ENCODE results near the gene DSG1. TPM values are rescaled to one million over a fixed set of nuclear protein-coding genes. Genes with fewer than 3 reads are reported as not detected.

DSG1 gene
- total and polyA plus RNA-seq, 4 donors, result 0.13 to 2.9 (median 0.65) TPM

DNA sequence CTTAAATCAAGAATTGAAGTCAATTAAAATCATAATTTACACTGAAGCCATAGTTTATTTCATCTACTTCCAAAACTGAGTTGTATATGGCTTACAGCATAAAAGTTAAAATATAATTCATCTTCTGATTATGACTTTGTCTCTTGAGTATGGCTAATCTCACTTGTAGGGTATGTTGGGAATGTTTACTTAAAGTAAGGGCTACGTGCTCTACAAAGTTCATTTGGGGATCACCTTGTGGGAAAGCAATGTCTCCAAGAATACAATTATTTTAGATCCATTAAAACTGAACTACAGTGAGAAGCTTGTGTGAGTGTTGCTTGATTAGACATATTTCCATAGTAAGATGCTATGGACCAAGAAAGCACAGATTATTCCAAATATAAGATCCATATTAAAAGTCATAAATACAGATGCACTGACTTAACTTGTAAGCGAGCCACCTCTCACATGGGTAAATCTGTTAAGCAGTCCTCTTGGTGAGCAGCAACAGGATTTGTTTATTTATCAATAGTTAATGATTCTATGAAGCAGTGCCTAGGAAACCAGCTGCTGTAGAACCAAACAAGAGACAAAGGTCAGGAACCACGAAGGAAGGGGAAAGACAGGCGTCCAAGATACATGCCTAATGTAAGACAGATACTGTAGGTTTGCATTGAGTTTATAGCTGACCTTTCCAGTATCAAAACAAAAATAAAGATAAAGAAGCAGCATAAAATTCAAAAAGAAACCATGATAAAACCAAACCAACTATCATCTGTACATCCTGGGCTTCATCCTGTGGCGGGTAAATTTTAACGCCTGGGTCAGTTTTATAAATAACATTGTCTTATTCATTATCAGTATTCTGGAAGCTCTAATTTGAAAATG is 83.4 kb downstream of the DSG1 start:
- WGBS, result 18% methylated on average over 6 of the region's 6 CpGs

More for the DNA sequence above, 83.4 kb downstream of the DSG1 start:
- H3K9ac ChIP-seq (ENCODE audit: low read depth in 1 of 2, low read length in 2 of 2), result peak overlapping the region in 1 of 2 donors; percentile 43
- TF ChIP-seq SP1 (IDR thresholded peaks at IDR 0.05) (peak; percentile 90), TAF1 (conservative IDR thresholded peaks at IDR 0.05) (no peak), GABPA (IDR thresholded peaks at IDR 0.05 in 1 of 2, conservative IDR thresholded peaks at IDR 0.05 in 1 of 2) (no peak), HNF4G (IDR thresholded peaks at IDR 0.05) (peak; percentile 52), REST (IDR thresholded peaks at IDR 0.05) (peak; percentile 48), NR2F2 (IDR thresholded peaks at IDR 0.05) (peak; percentile 9), YY1 (IDR thresholded peaks at IDR 0.05) (no peak), JUND (IDR thresholded peaks at IDR 0.05) (peak in 1 of 2 donors; percentile 63), HNF4A (conservative IDR thresholded peaks at IDR 0.05) (peak; percentile 71 to 72), FOXA2 (IDR thresholded peaks at IDR 0.05) (peak; percentile 32), RAD21 (IDR thresholded peaks at IDR 0.05) (peak; percentile 11 to 23), EGR1 (IDR thresholded peaks at IDR 0.05; ENCODE audit: low read depth in 2 of 2) (no peak), RXRA (IDR thresholded peaks at IDR 0.05) (peak; percentile 61 to 64), ATF3 (IDR thresholded peaks at IDR 0.05) (no peak), FOXA1 (IDR thresholded peaks at IDR 0.05) (no peak)
- TF ChIP-seq, protein P1, sequence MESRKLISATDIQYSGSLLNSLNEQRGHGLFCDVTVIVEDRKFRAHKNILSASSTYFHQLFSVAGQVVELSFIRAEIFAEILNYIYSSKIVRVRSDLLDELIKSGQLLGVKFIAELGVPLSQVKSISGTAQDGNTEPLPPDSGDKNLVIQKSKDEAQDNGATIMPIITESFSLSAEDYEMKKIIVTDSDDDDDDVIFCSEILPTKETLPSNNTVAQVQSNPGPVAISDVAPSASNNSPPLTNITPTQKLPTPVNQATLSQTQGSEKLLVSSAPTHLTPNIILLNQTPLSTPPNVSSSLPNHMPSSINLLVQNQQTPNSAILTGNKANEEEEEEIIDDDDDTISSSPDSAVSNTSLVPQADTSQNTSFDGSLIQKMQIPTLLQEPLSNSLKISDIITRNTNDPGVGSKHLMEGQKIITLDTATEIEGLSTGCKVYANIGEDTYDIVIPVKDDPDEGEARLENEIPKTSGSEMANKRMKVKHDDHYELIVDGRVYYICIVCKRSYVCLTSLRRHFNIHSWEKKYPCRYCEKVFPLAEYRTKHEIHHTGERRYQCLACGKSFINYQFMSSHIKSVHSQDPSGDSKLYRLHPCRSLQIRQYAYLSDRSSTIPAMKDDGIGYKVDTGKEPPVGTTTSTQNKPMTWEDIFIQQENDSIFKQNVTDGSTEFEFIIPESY (IDR thresholded peaks at IDR 0.05), result no peak
- TF ChIP-seq, protein P2, sequence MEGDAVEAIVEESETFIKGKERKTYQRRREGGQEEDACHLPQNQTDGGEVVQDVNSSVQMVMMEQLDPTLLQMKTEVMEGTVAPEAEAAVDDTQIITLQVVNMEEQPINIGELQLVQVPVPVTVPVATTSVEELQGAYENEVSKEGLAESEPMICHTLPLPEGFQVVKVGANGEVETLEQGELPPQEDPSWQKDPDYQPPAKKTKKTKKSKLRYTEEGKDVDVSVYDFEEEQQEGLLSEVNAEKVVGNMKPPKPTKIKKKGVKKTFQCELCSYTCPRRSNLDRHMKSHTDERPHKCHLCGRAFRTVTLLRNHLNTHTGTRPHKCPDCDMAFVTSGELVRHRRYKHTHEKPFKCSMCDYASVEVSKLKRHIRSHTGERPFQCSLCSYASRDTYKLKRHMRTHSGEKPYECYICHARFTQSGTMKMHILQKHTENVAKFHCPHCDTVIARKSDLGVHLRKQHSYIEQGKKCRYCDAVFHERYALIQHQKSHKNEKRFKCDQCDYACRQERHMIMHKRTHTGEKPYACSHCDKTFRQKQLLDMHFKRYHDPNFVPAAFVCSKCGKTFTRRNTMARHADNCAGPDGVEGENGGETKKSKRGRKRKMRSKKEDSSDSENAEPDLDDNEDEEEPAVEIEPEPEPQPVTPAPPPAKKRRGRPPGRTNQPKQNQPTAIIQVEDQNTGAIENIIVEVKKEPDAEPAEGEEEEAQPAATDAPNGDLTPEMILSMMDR (IDR thresholded peaks at IDR 0.05; ENCODE audit: low read depth, low read length, missing input control), result no peak
- TF ChIP-seq, protein P3, sequence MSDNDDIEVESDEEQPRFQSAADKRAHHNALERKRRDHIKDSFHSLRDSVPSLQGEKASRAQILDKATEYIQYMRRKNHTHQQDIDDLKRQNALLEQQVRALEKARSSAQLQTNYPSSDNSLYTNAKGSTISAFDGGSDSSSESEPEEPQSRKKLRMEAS (IDR thresholded peaks at IDR 0.05), result peak; percentile 32
- peak overlapping the region; percentile 7 to 39 (median 18) for H3K4me3 ChIP-seq (ENCODE audit: low read depth in 1 of 3, low read length in 3 of 3)
- DNase-seq (ENCODE audit: low spot score), result no peak
- H3K27me3 ChIP-seq (ENCODE audit: control insufficient read depth in 4 of 4, insufficient read depth in 4 of 4, low read length in 3 of 4), result no peaks in the 10 kb centered on the region
- H3K9me3 ChIP-seq (ENCODE audit: control insufficient read depth in 4 of 4, low read length in 3 of 4), result no peaks in the 10 kb centered on the region
- no peaks in the 10 kb centered on the region for H3K36me3 ChIP-seq (ENCODE audit: control insufficient read depth in 4 of 4, insufficient read depth in 3 of 4, low read depth in 1 of 4, low read length in 3 of 4)
- H3K27ac ChIP-seq (ENCODE audit: low read depth in 1 of 2, low read length in 2 of 2), result peak overlapping the region; percentile 82
- peaks cover 5 to 26% (median 19%) of the 10 kb centered on the region in 4 donors for H3K4me1 ChIP-seq (ENCODE audit: control insufficient read depth in 4 of 4, insufficient read depth in 4 of 4, low read length in 3 of 4)
